AG04450 (cell line): Measurements from ENCODE around the gene WWC2. TPM values are rescaled to one million over a fixed set of nuclear protein-coding genes. Genes with fewer than 3 reads are reported as not detected.

ENCODE experiments used
- CTCF ChIA-PET: fragments of 300-600, 350-600 bp; formaldehyde crosslinking; extraction: SDS; loops from one replicate; lab custom pipeline; 2022; ENCODE audit warnings: antibody characterized with exemption, inconsistent platforms; lab: Charles Lee
- POLR2A ChIA-PET: fragments of 350-600 bp; formaldehyde crosslinking; extraction: SDS; loops from one replicate; lab custom pipeline; 2021; ENCODE audit warnings: antibody characterized with exemption, inconsistent platforms; lab: Yijun Ruan, JAX
- DNase-seq: peaks from one replicate; pipeline ENCODE4 v3.0.0-alpha.2; 2011; ENCODE audit warnings: low read depth, low spot score
- H3K27ac ChIP-seq: one replicate; pipeline ENCODE4 v1.5.1; 2012; ENCODE audit warnings: low read depth, low read length, control low read depth
- H3K27me3 ChIP-seq: one replicate; pipeline ENCODE4 v1.6.0; 2012; ENCODE audit warnings: low read length; ENCODE audit not compliant: control insufficient read depth, insufficient read depth
- H3K4me3 ChIP-seq: 2 replicates; pipeline ENCODE4 v1.5.1; 2011; ENCODE audit warnings: mild to moderate bottlenecking, low read depth, low read length, control low read depth
- H3K9me3 ChIP-seq: 2 replicates; pipeline ENCODE4 v1.5.1; 2012; ENCODE audit warnings: low read length; ENCODE audit not compliant: control insufficient read depth, insufficient read depth
- polyA plus RNA-seq: library from polyadenylated mRNA; depleted of rRNA; stranded (reverse); fragments of >200 nt; gene quantifications from 2 replicates; pipeline ENCODE4 v1.2.3, GENCODE V29; 2011
- TF ChIP-seq, protein P1 (sequence below): IDR thresholded peaks from 2 replicates; pipeline ENCODE4 v1.5.1; 2011; ENCODE audit warnings: low read depth, low read length, control low read depth, inconsistent platforms

The WWC2 gene
- polyA plus RNA-seq, 1 experiment = 43.6 TPM

DNA sequence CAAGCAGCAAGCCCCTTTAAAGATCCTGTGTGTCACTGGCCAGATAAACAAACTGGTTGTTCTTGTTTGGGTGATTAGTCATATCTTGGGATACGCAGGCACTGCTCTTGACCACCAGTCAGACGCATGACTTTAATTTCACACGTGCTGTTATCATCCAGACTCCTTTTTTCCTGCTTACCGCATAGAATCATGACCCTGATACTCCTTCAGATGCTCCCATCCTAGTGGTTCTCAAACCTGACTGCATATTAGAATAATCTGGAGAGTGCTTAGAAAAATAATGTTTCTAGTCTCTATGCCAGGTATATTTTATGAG is 142.2 kb downstream of the WWC2 start:
- TF ChIP-seq, protein P1, sequence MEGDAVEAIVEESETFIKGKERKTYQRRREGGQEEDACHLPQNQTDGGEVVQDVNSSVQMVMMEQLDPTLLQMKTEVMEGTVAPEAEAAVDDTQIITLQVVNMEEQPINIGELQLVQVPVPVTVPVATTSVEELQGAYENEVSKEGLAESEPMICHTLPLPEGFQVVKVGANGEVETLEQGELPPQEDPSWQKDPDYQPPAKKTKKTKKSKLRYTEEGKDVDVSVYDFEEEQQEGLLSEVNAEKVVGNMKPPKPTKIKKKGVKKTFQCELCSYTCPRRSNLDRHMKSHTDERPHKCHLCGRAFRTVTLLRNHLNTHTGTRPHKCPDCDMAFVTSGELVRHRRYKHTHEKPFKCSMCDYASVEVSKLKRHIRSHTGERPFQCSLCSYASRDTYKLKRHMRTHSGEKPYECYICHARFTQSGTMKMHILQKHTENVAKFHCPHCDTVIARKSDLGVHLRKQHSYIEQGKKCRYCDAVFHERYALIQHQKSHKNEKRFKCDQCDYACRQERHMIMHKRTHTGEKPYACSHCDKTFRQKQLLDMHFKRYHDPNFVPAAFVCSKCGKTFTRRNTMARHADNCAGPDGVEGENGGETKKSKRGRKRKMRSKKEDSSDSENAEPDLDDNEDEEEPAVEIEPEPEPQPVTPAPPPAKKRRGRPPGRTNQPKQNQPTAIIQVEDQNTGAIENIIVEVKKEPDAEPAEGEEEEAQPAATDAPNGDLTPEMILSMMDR = no peak
- no peaks in the 10 kb centered on the region for H3K27me3 ChIP-seq
- DNase-seq = peak; percentile 54
- no peak overlapping the region for H3K27ac ChIP-seq
- H3K9me3 ChIP-seq = 0 out of 2 replicates have a peak, but pooled peaks cover 3% of the 10 kb centered on the region
- ChIA-PET CTCF (interaction anchor here (1.7 to 5.9 kb wide), 4 partner anchors 9 to 303 kb away, joined by 4 to 46 read pairs (median 11); no protein-coding TSS in a partner anchor), POLR2A (no interaction called here)
- no peak overlapping the region for H3K4me3 ChIP-seq

DNA sequence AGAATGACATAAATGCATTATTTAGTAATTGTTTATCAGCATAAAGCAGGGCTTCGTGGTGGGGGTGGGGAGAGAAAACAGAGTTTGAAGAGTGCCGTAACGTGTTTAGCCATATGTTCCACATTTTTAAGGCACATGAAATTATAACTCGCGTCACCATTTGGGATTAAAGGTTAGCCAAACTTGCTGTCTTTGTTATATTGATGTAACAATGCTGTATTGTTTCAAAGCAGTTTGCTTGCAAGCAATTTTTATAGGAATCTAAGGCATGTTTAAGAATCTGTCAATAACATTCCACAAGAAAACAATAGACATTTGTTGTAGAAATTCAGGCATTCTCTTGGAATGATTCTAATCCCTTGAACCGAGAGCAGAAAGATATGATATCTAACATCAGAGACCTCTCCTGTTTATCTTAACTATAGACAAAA is 142.7 kb downstream of the WWC2 start:
- Histone ChIP-seq H3K4me3 (no peak overlapping the region), H3K27me3 (no peaks in the 10 kb centered on the region), H3K27ac (no peak overlapping the region), H3K9me3 (0 out of 2 replicates have a peak, but pooled peaks cover 3% of the 10 kb centered on the region)
- ChIA-PET CTCF (interaction anchor here (1.7 to 5.9 kb wide), 4 partner anchors 14 to 303 kb away, joined by 4 to 46 read pairs (median 22); no protein-coding TSS in a partner anchor), POLR2A (interaction anchor here (1.2 kb wide), 1 partner anchor 143 kb away, joined by 6 read pairs; the partner anchor contains the start of gene WWC2)
- no peak for DNase-seq
- TF ChIP-seq, protein P1 = no peak

DNA sequence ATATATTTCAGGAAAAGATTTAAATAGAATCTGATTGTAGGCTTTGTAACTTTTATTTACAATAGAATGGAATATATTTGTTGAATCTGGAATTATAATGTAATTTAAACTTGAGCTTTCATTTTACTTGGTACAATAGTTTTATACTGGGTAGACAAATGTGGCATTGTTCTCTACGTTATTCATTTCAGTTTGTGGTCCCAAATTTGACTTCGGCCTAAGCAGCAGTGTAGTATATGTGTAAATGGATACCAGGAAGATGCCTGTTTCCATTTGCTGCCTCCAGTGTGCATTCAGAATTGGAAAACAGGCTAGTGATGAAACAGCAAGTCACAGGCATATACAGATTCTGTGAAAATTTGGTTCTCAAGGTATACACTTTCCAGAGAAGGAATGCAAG is 143.2 kb downstream of the WWC2 start:
- no peaks in the 10 kb centered on the region for H3K27me3 ChIP-seq
- DNase-seq = no peak
- POLR2A ChIA-PET = interaction anchor here (1.2 kb wide), 1 partner anchor 144 kb away, joined by 6 read pairs; the partner anchor contains the start of gene WWC2

GRCh38 chr4:183244019-183244418 is 145.0 kb downstream of the WWC2 start:
- ChIA-PET POLR2A (no interaction called here), CTCF (interaction anchor here (1.2 to 5.9 kb wide), 4 partner anchors 12 to 305 kb away, joined by 6 to 46 read pairs (median 22); no protein-coding TSS in a partner anchor)
- H3K27me3 ChIP-seq = no peaks in the 10 kb centered on the region
- DNase-seq = no peak
- TF ChIP-seq, protein P1 = no peak
- H3K27ac ChIP-seq = no peak overlapping the region
- no peak overlapping the region for H3K4me3 ChIP-seq
- 0 out of 2 replicates have a peak, but pooled peaks cover under 1% of the 10 kb centered on the region for H3K9me3 ChIP-seq

More for the DNA sequence above, 143.2 kb downstream of the WWC2 start:
- TF ChIP-seq, protein P1 = no peak
- Histone ChIP-seq H3K27ac (no peak overlapping the region), H3K4me3 (no peak overlapping the region), H3K9me3 (0 out of 2 replicates have a peak, but pooled peaks cover 3% of the 10 kb centered on the region)
- CTCF ChIA-PET = interaction anchor here (3.4 to 5.9 kb wide), 3 partner anchors 13 to 169 kb away, joined by 17 to 46 read pairs (median 26); no protein-coding TSS in a partner anchor

DNA sequence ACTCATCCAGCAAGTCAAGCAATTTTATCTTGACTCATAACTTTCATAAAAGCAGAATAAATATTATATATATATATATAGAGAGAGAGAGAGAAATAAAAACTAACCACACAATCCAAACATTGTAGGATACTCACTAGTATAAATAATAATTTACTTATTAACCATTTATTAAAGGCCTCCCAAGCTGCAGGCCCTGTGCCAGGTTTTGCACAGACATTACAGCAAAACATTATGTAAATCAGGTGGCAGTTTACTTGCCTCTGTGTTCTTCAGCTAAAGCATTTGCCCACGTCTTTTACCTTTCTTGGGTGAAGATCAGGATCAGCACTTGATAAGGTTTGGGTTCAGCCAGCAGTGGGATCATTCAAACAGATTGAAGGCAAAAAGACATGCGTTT is 145.4 kb downstream of the WWC2 start:
- DNase-seq = no peak
- CTCF ChIA-PET = interaction anchor here (0.7 to 5.9 kb wide), 5 partner anchors 11 to 306 kb away, joined by 3 to 46 read pairs (median 17); no protein-coding TSS in a partner anchor
- POLR2A ChIA-PET = no interaction called here
- Histone ChIP-seq H3K4me3 (no peak overlapping the region), H3K27me3 (no peaks in the 10 kb centered on the region), H3K27ac (no peak overlapping the region), H3K9me3 (no peaks in the 10 kb centered on the region)
- TF ChIP-seq, protein P1 = no peak
